ENCODE data around the gene ADCY6.
"Not testable (repeated sequence)": the region's sequence is repeated elsewhere in the genome, so short reads cannot be mapped to it uniquely, and the experiment has no call there.

Gene ADCY6

DNA sequence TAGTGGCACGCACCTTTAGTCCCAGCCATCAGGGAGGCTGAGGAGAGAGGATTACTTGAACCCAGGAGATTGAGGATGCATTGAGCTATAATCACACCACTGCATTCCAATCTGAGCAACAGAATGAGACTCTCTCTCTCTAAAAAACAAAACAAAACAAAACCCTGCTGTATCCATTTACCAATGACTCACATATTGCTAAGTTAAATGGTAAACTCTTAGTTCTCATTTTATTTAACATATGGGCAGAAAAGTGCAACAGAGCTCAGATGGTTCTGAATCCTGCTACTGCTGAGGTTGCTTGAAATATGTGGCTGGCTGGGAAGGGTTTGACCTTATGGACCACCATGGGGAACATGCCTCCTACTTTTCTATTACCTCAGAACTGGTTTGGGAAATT, 38.7 kb downstream of the ADCY6 start:
- DNase-seq, result no peak

GRCh38 chr12:48744251-48745008, 44.5 kb downstream of the ADCY6 start:
- no peak for DNase-seq

GRCh38 chr12:48739618-48740269, 49.1 kb downstream of the ADCY6 start:
- DNase-seq, result no peak

DNA sequence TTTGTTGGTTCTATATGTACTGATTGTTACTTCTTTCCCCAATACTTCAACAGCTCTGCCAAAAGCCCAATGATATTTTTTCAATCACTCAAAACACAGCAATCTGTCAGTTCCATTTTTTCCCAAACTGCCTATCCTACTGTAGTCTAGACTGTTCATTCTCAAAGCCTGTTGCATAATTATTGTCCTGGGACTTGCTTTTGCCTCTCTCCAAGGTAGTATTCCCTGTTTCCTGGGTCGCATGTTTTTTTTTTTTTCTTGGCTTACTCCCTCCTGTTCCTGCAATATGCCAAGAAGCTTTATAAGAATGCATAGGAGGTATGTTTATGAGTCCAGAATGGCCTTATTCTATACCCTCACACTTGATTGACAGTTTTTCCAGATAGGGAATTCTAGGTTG, 52.4 kb downstream of the ADCY6 start:
- no peak for DNase-seq

DNA sequence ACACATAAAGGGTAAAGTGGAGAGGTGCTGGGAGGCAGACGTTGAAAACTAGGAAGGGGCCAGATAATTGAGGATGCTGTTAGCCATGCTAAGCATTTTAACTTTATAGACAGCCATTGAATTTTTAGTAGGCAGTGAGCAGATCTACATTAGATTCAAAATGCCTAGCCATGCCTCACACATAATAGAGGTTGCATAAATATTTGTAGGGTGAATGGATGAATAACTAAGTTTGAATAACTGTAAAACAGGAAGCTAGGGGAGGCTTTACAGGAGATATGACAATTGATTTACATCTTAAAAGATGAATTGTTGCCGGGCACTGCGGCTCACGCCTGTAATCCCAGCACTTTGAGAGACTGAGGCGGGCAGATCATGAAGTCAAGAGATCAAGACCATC, 60.1 kb downstream of the ADCY6 start:
- no peak for DNase-seq

- not testable (repeated sequence) for DNase-seq
These were observed 68.2 kb downstream of the ADCY6 start for GRCh38 chr12:48720737-48721136.

- not testable (repeated sequence) for DNase-seq
These were observed 68.7 kb downstream of the ADCY6 start for GRCh38 chr12:48720171-48720570.

- not testable (repeated sequence) for DNase-seq
These were observed 69.9 kb downstream of the ADCY6 start for GRCh38 chr12:48719002-48719401.

- no peak for DNase-seq
These were observed 71.6 kb downstream of the ADCY6 start for GRCh38 chr12:48717252-48717695.

- DNase-seq, result peak; percentile 97
These were observed 72.2 kb downstream of the ADCY6 start, which contains the start of gene CCNT1 for GRCh38 chr12:48716493-48717251. Gene CCNT1 (minus strand): TSS chr12:48716707. CDS start chr12:48716675, 32 bp downstream.
